Left renal cortex interstitium (tissue), 4 donors: ENCODE results near the gene MED29. TPM values are rescaled to one million over a fixed set of nuclear protein-coding genes. Genes with fewer than 3 reads are reported as not detected.

Experiments used
- polyA plus RNA-seq, 4 donors: library from polyadenylated mRNA; unstranded; fragments of 120-200 nt; gene quantifications; one replicate each; pipeline ENCODE4 v1.2.1, GENCODE V29; 2013; ENCODE audit not compliant: insufficient read length in 4 of 4

MED29 gene
- polyA plus RNA-seq, 4 donors: 38.4 to 44.9 (median 40.8) TPM

Other genes with a start within 250 kb of the MED29 start
- gene NCCRP1, start 194.4 kb upstream of the MED29 start, polyA plus RNA-seq: 1 to 10 TPM in 3 of 4 donors, under 1 TPM in 1; 0.99 to 4.0 (median 1.4) TPM
- gene SYCN, start 187.1 kb upstream of the MED29 start, polyA plus RNA-seq: not detected
- gene IFNL3, start 146.4 kb upstream of the MED29 start, polyA plus RNA-seq: not detected
- gene IFNL4, start 142.5 kb upstream of the MED29 start, polyA plus RNA-seq: under 1 TPM in 1 of 4 donors, not detected in 3; 0.09 TPM
- gene IFNL2, start 123.0 kb upstream of the MED29 start, polyA plus RNA-seq: not detected
- not detected for gene IFNL1, start 95.0 kb upstream of the MED29 start, polyA plus RNA-seq
- 1 to 10 TPM in 3 of 4 donors, under 1 TPM in 1; 0.75 to 2.9 (median 2.1) TPM for gene LRFN1, start 70.5 kb upstream of the MED29 start, polyA plus RNA-seq
- gene GMFG, start 55.3 kb upstream of the MED29 start, polyA plus RNA-seq: 10 to 100 TPM; 20.4 to 29.0 (median 25.2) TPM
- gene SAMD4B, start 49.0 kb upstream of the MED29 start, polyA plus RNA-seq: 100 to 1,000 TPM in 3 of 4 donors, 10 to 100 TPM in 1; 86.6 to 165 (median 124) TPM
- 10 to 100 TPM; 65.6 to 74.3 (median 68.5) TPM for gene PAF1, start 272 bp upstream of the MED29 start, polyA plus RNA-seq
- 10 to 100 TPM; 18.0 to 77.6 (median 30.0) TPM for gene ZFP36, start 15.5 kb downstream of the MED29 start, polyA plus RNA-seq
- 100 to 1,000 TPM in 2 of 4 donors, 10 to 100 TPM in 2; 56.7 to 139 (median 101) TPM for gene PLEKHG2, start 21.3 kb downstream of the MED29 start, polyA plus RNA-seq
- gene RPS16, start 44.6 kb downstream of the MED29 start, polyA plus RNA-seq: 1,000 to 10,000 TPM; 1,223 to 1,602 (median 1,296) TPM
- 100 to 1,000 TPM; 107 to 161 (median 145) TPM for gene SUPT5H, start 54.2 kb downstream of the MED29 start, polyA plus RNA-seq
- 10 to 100 TPM; 71.6 to 96.3 (median 87.8) TPM for gene TIMM50, start 89.5 kb downstream of the MED29 start, polyA plus RNA-seq
- gene DLL3, start 107.6 kb downstream of the MED29 start, polyA plus RNA-seq: under 1 TPM; 0.51 to 0.87 (median 0.67) TPM
- gene SELENOV, start 123.8 kb downstream of the MED29 start, polyA plus RNA-seq: 10 to 100 TPM in 1 of 4 donors, 1 to 10 TPM in 3; 5.0 to 10.1 (median 7.4) TPM
- gene EID2B, start 141.5 kb downstream of the MED29 start, polyA plus RNA-seq: 1 to 10 TPM; 3.8 to 6.0 (median 5.1) TPM
- gene EID2, start 148.8 kb downstream of the MED29 start, polyA plus RNA-seq: 10 to 100 TPM; 17.7 to 23.1 (median 20.9) TPM
- not detected for gene LGALS13, start 211.1 kb downstream of the MED29 start, polyA plus RNA-seq